Adipocyte (in vitro differentiated cells): Measurements from ENCODE around the gene GRK4.

Source experiments
- DNase-seq: peaks from one replicate; pipeline ENCODE4 v3.0.0-alpha.2; 2015; ENCODE audit warnings: low read depth
- H3K27me3 ChIP-seq: replicated peaks from 2 replicates; pipeline ENCODE4 v1.7.0; 2013; ENCODE audit warnings: mild to moderate bottlenecking, low read length, moderate library complexity; ENCODE audit not compliant: control insufficient read depth, insufficient read depth
- H3K36me3 ChIP-seq: 2 replicates; pipeline ENCODE4 v1.7.0; 2013; ENCODE audit warnings: low read length, mild to moderate bottlenecking, moderate library complexity; ENCODE audit not compliant: control insufficient read depth, insufficient read depth, severe bottlenecking
- H3K4me1 ChIP-seq: 2 replicates; pipeline ENCODE4 v1.7.0; 2013; ENCODE audit warnings: mild to moderate bottlenecking, low read length, moderate library complexity; ENCODE audit not compliant: control insufficient read depth, insufficient read depth
- H3K4me3 ChIP-seq: 2 replicates; pipeline ENCODE4 v1.7.0; 2013; ENCODE audit warnings: mild to moderate bottlenecking, low read length, moderate library complexity
- H3K9ac ChIP-seq: 2 replicates; pipeline ENCODE4 v1.7.0; 2013; ENCODE audit warnings: mild to moderate bottlenecking, low read length, moderate library complexity
- H3K9me3 ChIP-seq: 2 replicates; pipeline ENCODE4 v1.7.0; 2013; ENCODE audit warnings: mild to moderate bottlenecking, low read length, moderate library complexity; ENCODE audit not compliant: control insufficient read depth

Gene GRK4

GRCh38 chr4:2924765-2925301, 38.5 kb upstream of the GRK4 start:
- DNase-seq, result no peak
- no peak overlapping the region for H3K4me3 ChIP-seq
- H3K27me3 ChIP-seq, result no peaks in the 10 kb centered on the region
- peaks cover 63% of the 10 kb centered on the region for H3K36me3 ChIP-seq
- H3K9ac ChIP-seq, result no peak overlapping the region
- no peaks in the 10 kb centered on the region for H3K9me3 ChIP-seq
- H3K4me1 ChIP-seq, result peaks cover 2% of the 10 kb centered on the region

GRCh38 chr4:2925496-2925895, 37.9 kb upstream of the GRK4 start:
- Histone ChIP-seq H3K4me1 (peaks cover 2% of the 10 kb centered on the region), H3K36me3 (peaks cover 70% of the 10 kb centered on the region), H3K9me3 (no peaks in the 10 kb centered on the region), H3K9ac (no peak overlapping the region), H3K27me3 (no peaks in the 10 kb centered on the region), H3K4me3 (no peak overlapping the region)
- no peak for DNase-seq

GRCh38 chr4:2925931-2926860, 37.2 kb upstream of the GRK4 start:
- peaks cover 71% of the 10 kb centered on the region for H3K36me3 ChIP-seq
- H3K9me3 ChIP-seq, result no peaks in the 10 kb centered on the region
- no peak for DNase-seq
- H3K9ac ChIP-seq, result no peak overlapping the region
- no peak overlapping the region for H3K4me3 ChIP-seq
- H3K27me3 ChIP-seq, result no peaks in the 10 kb centered on the region
- peaks cover 2% of the 10 kb centered on the region for H3K4me1 ChIP-seq

- Histone ChIP-seq H3K27me3 (no peaks in the 10 kb centered on the region), H3K36me3 (peaks cover 76% of the 10 kb centered on the region)
- no peak for DNase-seq
Observed at GRCh38 chr4:2927016-2927695, 36.2 kb upstream of the GRK4 start.

GRCh38 chr4:2927696-2928075, 35.7 kb upstream of the GRK4 start:
- no peak for DNase-seq

More at GRCh38 chr4:2927016-2927695, 36.2 kb upstream of the GRK4 start:
- no peak overlapping the region for H3K4me3 ChIP-seq
- H3K4me1 ChIP-seq, result peaks cover 2% of the 10 kb centered on the region
- H3K9me3 ChIP-seq, result no peaks in the 10 kb centered on the region
- H3K9ac ChIP-seq, result no peak overlapping the region

GRCh38 chr4:2928242-2929176, 34.9 kb upstream of the GRK4 start:
- no peak overlapping the region for H3K4me3 ChIP-seq
- no peaks in the 10 kb centered on the region for H3K9me3 ChIP-seq
- H3K36me3 ChIP-seq, result peaks cover 70% of the 10 kb centered on the region
- no peaks in the 10 kb centered on the region for H3K4me1 ChIP-seq
- no peak for DNase-seq
- no peak overlapping the region for H3K9ac ChIP-seq
- H3K27me3 ChIP-seq, result no peaks in the 10 kb centered on the region

More at GRCh38 chr4:2927696-2928075, 35.7 kb upstream of the GRK4 start:
- Histone ChIP-seq H3K9ac (no peak overlapping the region), H3K4me1 (peaks cover 2% of the 10 kb centered on the region), H3K27me3 (no peaks in the 10 kb centered on the region), H3K36me3 (peaks cover 76% of the 10 kb centered on the region), H3K9me3 (no peaks in the 10 kb centered on the region), H3K4me3 (no peak overlapping the region)

GRCh38 chr4:2929469-2929868, 33.9 kb upstream of the GRK4 start:
- Histone ChIP-seq H3K4me1 (no peaks in the 10 kb centered on the region), H3K27me3 (no peaks in the 10 kb centered on the region), H3K9ac (no peak overlapping the region), H3K9me3 (no peaks in the 10 kb centered on the region), H3K4me3 (no peak overlapping the region), H3K36me3 (peaks cover 60% of the 10 kb centered on the region)
- no peak for DNase-seq

- no peaks in the 10 kb centered on the region for H3K9me3 ChIP-seq
- H3K4me3 ChIP-seq, result no peak overlapping the region
- no peak overlapping the region for H3K9ac ChIP-seq
- H3K27me3 ChIP-seq, result no peaks in the 10 kb centered on the region
- H3K36me3 ChIP-seq, result peaks cover 52% of the 10 kb centered on the region
- no peak for DNase-seq
- no peaks in the 10 kb centered on the region for H3K4me1 ChIP-seq
Observed at GRCh38 chr4:2930135-2930757, 33.1 kb upstream of the GRK4 start.

- Histone ChIP-seq H3K4me3 (no peak overlapping the region), H3K9me3 (no peaks in the 10 kb centered on the region), H3K4me1 (peaks cover 7% of the 10 kb centered on the region), H3K9ac (no peak overlapping the region), H3K36me3 (peaks cover 51% of the 10 kb centered on the region), H3K27me3 (no peaks in the 10 kb centered on the region)
- no peak for DNase-seq
Observed at GRCh38 chr4:2930758-2931511, 32.4 kb upstream of the GRK4 start.
